Trophoblast cell (in vitro differentiated cells and primary cell): ENCODE measurements around the gene KRTAP3-1.
A peak's percentile ranks its signal among the peaks of the same experiment; 100 is the strongest.

Source experiments
- DNase-seq, 2 donors: peaks; one replicate each; pipeline ENCODE4 v3.0.0-alpha.2; 2016
- H2AFZ ChIP-seq: 2 replicates; pipeline ENCODE4 v1.6.1; 2013; ENCODE audit warnings: low read length, moderate library complexity, mild to moderate bottlenecking; ENCODE audit not compliant: insufficient read depth, poor library complexity
- H2AK5ac ChIP-seq: 2 replicates; pipeline ENCODE4 v1.6.1; 2013; ENCODE audit warnings: mild to moderate bottlenecking, low read length
- H2BK120ac ChIP-seq: 2 replicates; pipeline ENCODE4 v1.6.1; 2013; ENCODE audit warnings: low read length, mild to moderate bottlenecking, moderate library complexity; ENCODE audit not compliant: insufficient read depth, poor library complexity
- H2BK12ac ChIP-seq: 2 replicates; pipeline ENCODE4 v1.6.1; 2013; ENCODE audit warnings: mild to moderate bottlenecking, low read length, moderate library complexity
- H2BK5ac ChIP-seq: 2 replicates; pipeline ENCODE4 v1.6.1; 2013; ENCODE audit warnings: low read length, low read depth, moderate library complexity, mild to moderate bottlenecking; ENCODE audit not compliant: poor library complexity
- H3K14ac ChIP-seq: 2 replicates; pipeline ENCODE4 v1.6.1; 2013; ENCODE audit warnings: mild to moderate bottlenecking, low read length
- H3K18ac ChIP-seq: 2 replicates; pipeline ENCODE4 v1.6.1; 2013; ENCODE audit warnings: mild to moderate bottlenecking, low read length
- H3K23ac ChIP-seq: 2 replicates; pipeline ENCODE4 v1.6.1; 2013; ENCODE audit warnings: low read length
- H3K27ac ChIP-seq: 2 replicates; pipeline ENCODE4 v1.5.1; 2013; ENCODE audit warnings: low read depth, mild to moderate bottlenecking, inconsistent platforms, low read length, moderate library complexity
- H3K27me3 ChIP-seq: 2 replicates; pipeline ENCODE4 v1.6.1; 2013; ENCODE audit warnings: inconsistent platforms, mild to moderate bottlenecking, low read length, moderate library complexity; ENCODE audit not compliant: insufficient read depth
- H3K36me3 ChIP-seq, 2 experiments: 1 replicate in 1 of 2; 2 replicates in 1 of 2; pipeline ENCODE4 v1.6.1; 2013; ENCODE audit warnings: low read length in 2 of 2, mild to moderate bottlenecking in 2 of 2, moderate library complexity in 1 of 2; ENCODE audit not compliant: insufficient read depth in 2 of 2, control insufficient read depth in 1 of 2
- H3K4ac ChIP-seq: 2 replicates; pipeline ENCODE4 v1.6.1; 2013; ENCODE audit warnings: low read depth, mild to moderate bottlenecking, low read length, moderate library complexity
- H3K4me1 ChIP-seq, 2 experiments: 1 replicate in 1 of 2; 2 replicates in 1 of 2; pipeline ENCODE4 v1.6.1; 2013; ENCODE audit warnings: low read length in 2 of 2, mild to moderate bottlenecking in 2 of 2, moderate library complexity in 1 of 2; ENCODE audit not compliant: insufficient read depth in 2 of 2, control insufficient read depth in 1 of 2
- H3K4me2 ChIP-seq: 2 replicates; pipeline ENCODE4 v1.6.1; 2013; ENCODE audit warnings: inconsistent platforms, mild to moderate bottlenecking, low read length, moderate library complexity
- H3K4me3 ChIP-seq: 2 replicates; pipeline ENCODE4 v1.5.1; 2013; ENCODE audit warnings: mild to moderate bottlenecking, low read depth, low read length, inconsistent platforms
- H3K79me1 ChIP-seq: one replicate; pipeline ENCODE4 v1.6.1; 2013; ENCODE audit warnings: low read length
- H3K79me2 ChIP-seq: 2 replicates; pipeline ENCODE4 v1.6.1; 2013; ENCODE audit warnings: low read length, mild to moderate bottlenecking; ENCODE audit not compliant: control insufficient read depth, insufficient read depth, poor library complexity
- H3K9ac ChIP-seq: 2 replicates; pipeline ENCODE4 v1.6.1; 2013; ENCODE audit warnings: mild to moderate bottlenecking, low read length
- H3K9me3 ChIP-seq: 2 replicates; pipeline ENCODE4 v1.6.1; 2013; ENCODE audit warnings: low read depth, mild to moderate bottlenecking, control low read depth, inconsistent platforms, low read length; ENCODE audit not compliant: insufficient read depth
- H4K12ac ChIP-seq: 2 replicates; pipeline ENCODE4 v1.6.1; 2013; ENCODE audit warnings: low read depth, mild to moderate bottlenecking, low read length, moderate library complexity
- H4K8ac ChIP-seq: 2 replicates; pipeline ENCODE4 v1.6.1; 2013; ENCODE audit warnings: low read depth, mild to moderate bottlenecking, low read length, moderate library complexity
- H4K91ac ChIP-seq: one replicate; pipeline ENCODE4 v1.6.1; 2013; ENCODE audit warnings: low read depth, mild to moderate bottlenecking, low read length, moderate library complexity
- WGBS: extraction: QIAGEN DNeasy Blood & Tissue Kit; methylation state at CpG from one replicate; pipeline ENCODE4 v1.1.7; 2013; ENCODE audit warnings: missing lambda C conversion rate; ENCODE audit not compliant: insufficient read length, insufficient coverage; ENCODE audit errors: extremely low coverage; 5-methylcytosine and 5-hydroxymethylcytosine counted together

Gene KRTAP3-1

GRCh38 chr17:41010441-41010840 is 1.5 kb upstream of the KRTAP3-1 start:
- no peaks in the 10 kb centered on the region for H3K27me3 ChIP-seq
- no peak overlapping the region for H2BK12ac ChIP-seq
- no peak overlapping the region for H2BK120ac ChIP-seq
- H3K18ac ChIP-seq, result no peak overlapping the region
- H3K79me1 ChIP-seq, result peaks cover 2% of the 10 kb centered on the region
- H4K12ac ChIP-seq, result no peak overlapping the region
- H4K91ac ChIP-seq, result no peak overlapping the region
- no peak overlapping the region for H3K9ac ChIP-seq
- no peak for DNase-seq
- no peaks in the 10 kb centered on the region for H3K9me3 ChIP-seq
- H3K14ac ChIP-seq, result no peak overlapping the region
- no peaks in the 10 kb centered on the region for H3K79me2 ChIP-seq
- no peak overlapping the region for H3K27ac ChIP-seq
- no peaks in the 10 kb centered on the region for H3K36me3 ChIP-seq
- H2BK5ac ChIP-seq, result no peak overlapping the region
- H2AK5ac ChIP-seq, result no peak overlapping the region
- H3K4me1 ChIP-seq, result peaks cover 4% of the 10 kb centered on the region in 2 experiments
- no peak overlapping the region for H3K4ac ChIP-seq
- H3K4me3 ChIP-seq, result no peak overlapping the region
- no peak overlapping the region for H3K4me2 ChIP-seq
- no peak overlapping the region for H3K23ac ChIP-seq
- no peak overlapping the region for H2AFZ ChIP-seq
- no peak overlapping the region for H4K8ac ChIP-seq

GRCh38 chr17:41009936-41010335 is 1.0 kb upstream of the KRTAP3-1 start:
- Histone ChIP-seq H3K27me3 (no peaks in the 10 kb centered on the region), H3K4me3 (no peak overlapping the region), H3K18ac (no peak overlapping the region), H2AFZ (no peak overlapping the region), H2BK120ac (no peak overlapping the region), H3K4me1 (peaks cover 4% of the 10 kb centered on the region in 2 experiments), H3K27ac (no peak overlapping the region), H3K4me2 (no peak overlapping the region), H2BK12ac (no peak overlapping the region), H2AK5ac (no peak overlapping the region), H3K79me1 (peaks cover 2% of the 10 kb centered on the region), H3K9me3 (no peaks in the 10 kb centered on the region), H4K12ac (no peak overlapping the region), H3K9ac (no peak overlapping the region), H3K14ac (no peak overlapping the region), H2BK5ac (no peak overlapping the region), H3K23ac (no peak overlapping the region), H3K4ac (no peak overlapping the region), H3K36me3 (no peaks in the 10 kb centered on the region), H4K8ac (no peak overlapping the region), H4K91ac (no peak overlapping the region), H3K79me2 (no peaks in the 10 kb centered on the region)
- no CpG with 5 or more reads among the region's 1 CpG for WGBS
- DNase-seq, result no peak

- H2BK5ac ChIP-seq, result no peak overlapping the region
- H3K36me3 ChIP-seq, result no peaks in the 10 kb centered on the region
- H2BK120ac ChIP-seq, result no peak overlapping the region
- H3K79me2 ChIP-seq, result no peaks in the 10 kb centered on the region
- no peak overlapping the region for H4K8ac ChIP-seq
- H2AK5ac ChIP-seq, result no peak overlapping the region
- no peak overlapping the region for H3K4me3 ChIP-seq
- H3K14ac ChIP-seq, result no peak overlapping the region
- peak in 1 of 2 donors; percentile 40 for DNase-seq
- no peak overlapping the region for H2BK12ac ChIP-seq
- H3K27ac ChIP-seq, result no peak overlapping the region
- H3K18ac ChIP-seq, result no peak overlapping the region
- no peak overlapping the region for H3K23ac ChIP-seq
- H4K12ac ChIP-seq, result no peak overlapping the region
- no peak overlapping the region for H4K91ac ChIP-seq
- no peak overlapping the region for H3K4me2 ChIP-seq
- H3K9me3 ChIP-seq, result no peaks in the 10 kb centered on the region
- H3K4me1 ChIP-seq, result peaks cover 4% of the 10 kb centered on the region in 2 experiments
- no peak overlapping the region for H2AFZ ChIP-seq
- H3K27me3 ChIP-seq, result no peaks in the 10 kb centered on the region
- peaks cover 2% of the 10 kb centered on the region for H3K79me1 ChIP-seq
- H3K4ac ChIP-seq, result no peak overlapping the region
- no CpG with 5 or more reads among the region's 4 CpGs for WGBS
- no peak overlapping the region for H3K9ac ChIP-seq
Measured at GRCh38 chr17:41009301-41009760, 403 bp upstream of the KRTAP3-1 start.

GRCh38 chr17:41004397-41004796 is 4.5 kb downstream of the KRTAP3-1 start:
- Histone ChIP-seq H2BK12ac (no peak overlapping the region), H2BK5ac (no peak overlapping the region), H3K4ac (no peak overlapping the region), H3K18ac (no peak overlapping the region), H3K27ac (no peak overlapping the region), H4K12ac (no peak overlapping the region), H2AFZ (no peak overlapping the region), H3K36me3 (no peaks in the 10 kb centered on the region), H2AK5ac (no peak overlapping the region), H3K9me3 (no peaks in the 10 kb centered on the region), H3K9ac (no peak overlapping the region), H4K91ac (no peak overlapping the region), H3K4me1 (peaks cover 4% of the 10 kb centered on the region in 2 experiments), H3K4me2 (no peak overlapping the region), H3K4me3 (no peak overlapping the region), H3K27me3 (no peaks in the 10 kb centered on the region), H2BK120ac (no peak overlapping the region), H3K23ac (no peak overlapping the region), H3K79me2 (no peaks in the 10 kb centered on the region), H3K79me1 (peaks cover 2% of the 10 kb centered on the region), H4K8ac (no peak overlapping the region), H3K14ac (no peak overlapping the region)
- no CpG with 5 or more reads among the region's 3 CpGs for WGBS
- DNase-seq, result no peak
